ENCODE data around the gene CA10.

CA10 gene

GRCh38 chr17:52071712-52072111 is 86.8 kb downstream of the CA10 start:
- no peaks in the 10 kb centered on the region for H3K27me3 ChIP-seq (ENCODE audit: control insufficient read depth, insufficient read depth, low read length)
- no peak overlapping the region for H3K4me3 ChIP-seq (ENCODE audit: low read depth, low read length)
- no peaks in the 10 kb centered on the region for H3K4me1 ChIP-seq
- no peak overlapping the region for H3K9ac ChIP-seq
- no peak overlapping the region for H3K4me2 ChIP-seq (ENCODE audit: low read length)
- H3K9me3 ChIP-seq (ENCODE audit: control insufficient read depth, low read length): no peaks in the 10 kb centered on the region
- no peaks in the 10 kb centered on the region for H3K79me2 ChIP-seq
- TF ChIP-seq CTCF (IDR thresholded peaks at IDR 0.05): no peak
- H2AFZ ChIP-seq: no peak overlapping the region
- no peaks in the 10 kb centered on the region for H3K36me3 ChIP-seq (ENCODE audit: control insufficient read depth, insufficient read depth, low read length)
- H3K27ac ChIP-seq: no peak overlapping the region

DNA sequence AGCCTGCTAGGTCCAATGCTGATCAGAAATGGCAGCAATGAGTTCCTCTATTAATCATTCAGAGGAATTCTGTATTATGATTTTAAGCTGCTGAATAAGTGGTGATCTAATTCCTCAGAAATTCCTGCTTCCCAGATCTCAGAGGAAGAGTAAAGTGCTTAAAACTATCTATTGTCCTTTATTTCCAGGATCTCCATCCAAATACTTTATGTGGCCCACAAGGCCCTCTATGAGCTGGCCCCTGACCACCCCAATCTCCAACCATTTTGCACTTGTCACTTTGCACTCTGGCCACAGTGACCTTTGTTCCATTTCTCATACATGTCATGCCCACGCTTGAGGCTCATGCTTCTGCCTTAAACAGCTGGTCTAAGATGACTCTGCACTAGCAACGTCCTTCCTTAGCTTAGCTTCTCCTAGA is 93.7 kb downstream of the CA10 start:
- Histone ChIP-seq H3K9me3 (ENCODE audit: control insufficient read depth, low read length) (no peaks in the 10 kb centered on the region), H3K36me3 (ENCODE audit: control insufficient read depth, insufficient read depth, low read length) (no peaks in the 10 kb centered on the region), H3K4me3 (ENCODE audit: low read depth, low read length) (no peak overlapping the region), H3K79me2 (no peaks in the 10 kb centered on the region), H3K4me2 (ENCODE audit: low read length) (no peak overlapping the region), H3K9ac (no peak overlapping the region), H3K27ac (no peak overlapping the region), H2AFZ (no peak overlapping the region), H3K4me1 (no peaks in the 10 kb centered on the region), H3K27me3 (ENCODE audit: control insufficient read depth, insufficient read depth, low read length) (no peaks in the 10 kb centered on the region)
- no peak for TF ChIP-seq CTCF (IDR thresholded peaks at IDR 0.05)

GRCh38 chr17:52049496-52049895 is 109.0 kb downstream of the CA10 start:
- H3K4me1 ChIP-seq: no peaks in the 10 kb centered on the region
- no peak overlapping the region for H3K27ac ChIP-seq
- H3K4me2 ChIP-seq (ENCODE audit: low read length): no peak overlapping the region
- H3K4me3 ChIP-seq (ENCODE audit: low read depth, low read length): no peak overlapping the region
- no peaks in the 10 kb centered on the region for H3K79me2 ChIP-seq
- H3K9me3 ChIP-seq (ENCODE audit: control insufficient read depth, low read length): no peaks in the 10 kb centered on the region
- no peaks in the 10 kb centered on the region for H3K36me3 ChIP-seq (ENCODE audit: control insufficient read depth, insufficient read depth, low read length)
- H3K9ac ChIP-seq: no peak overlapping the region
- no peaks in the 10 kb centered on the region for H3K27me3 ChIP-seq (ENCODE audit: control insufficient read depth, insufficient read depth, low read length)
- no peak for TF ChIP-seq CTCF (IDR thresholded peaks at IDR 0.05)
- no peak overlapping the region for H2AFZ ChIP-seq

DNA sequence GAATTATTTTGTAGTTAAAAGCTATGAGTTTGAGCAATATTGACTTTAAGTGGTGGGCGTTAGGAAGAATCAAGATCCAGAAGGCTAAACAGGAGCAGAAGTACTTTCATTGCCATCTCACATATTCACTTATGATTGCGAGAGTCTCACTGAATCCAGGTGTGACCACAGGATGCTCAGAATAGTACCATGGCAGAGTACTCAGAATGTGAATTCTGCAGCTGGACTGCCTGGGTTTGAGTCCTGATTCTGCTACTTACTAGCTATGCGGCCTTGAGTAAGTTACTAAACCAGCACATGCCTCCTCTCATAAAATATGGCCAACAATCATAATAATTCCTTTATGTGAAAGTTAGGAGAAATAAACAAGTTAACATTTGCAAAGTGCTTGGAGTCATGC is 109.5 kb downstream of the CA10 start:
- Histone ChIP-seq H3K4me1 (no peaks in the 10 kb centered on the region), H3K4me2 (ENCODE audit: low read length) (no peak overlapping the region), H3K27me3 (ENCODE audit: control insufficient read depth, insufficient read depth, low read length) (no peaks in the 10 kb centered on the region), H3K27ac (no peak overlapping the region), H2AFZ (no peak overlapping the region), H3K4me3 (ENCODE audit: low read depth, low read length) (no peak overlapping the region), H3K79me2 (no peaks in the 10 kb centered on the region), H3K9ac (no peak overlapping the region), H3K9me3 (ENCODE audit: control insufficient read depth, low read length) (no peaks in the 10 kb centered on the region), H3K36me3 (ENCODE audit: control insufficient read depth, insufficient read depth, low read length) (no peaks in the 10 kb centered on the region)
- no peak for TF ChIP-seq CTCF (IDR thresholded peaks at IDR 0.05)

DNA sequence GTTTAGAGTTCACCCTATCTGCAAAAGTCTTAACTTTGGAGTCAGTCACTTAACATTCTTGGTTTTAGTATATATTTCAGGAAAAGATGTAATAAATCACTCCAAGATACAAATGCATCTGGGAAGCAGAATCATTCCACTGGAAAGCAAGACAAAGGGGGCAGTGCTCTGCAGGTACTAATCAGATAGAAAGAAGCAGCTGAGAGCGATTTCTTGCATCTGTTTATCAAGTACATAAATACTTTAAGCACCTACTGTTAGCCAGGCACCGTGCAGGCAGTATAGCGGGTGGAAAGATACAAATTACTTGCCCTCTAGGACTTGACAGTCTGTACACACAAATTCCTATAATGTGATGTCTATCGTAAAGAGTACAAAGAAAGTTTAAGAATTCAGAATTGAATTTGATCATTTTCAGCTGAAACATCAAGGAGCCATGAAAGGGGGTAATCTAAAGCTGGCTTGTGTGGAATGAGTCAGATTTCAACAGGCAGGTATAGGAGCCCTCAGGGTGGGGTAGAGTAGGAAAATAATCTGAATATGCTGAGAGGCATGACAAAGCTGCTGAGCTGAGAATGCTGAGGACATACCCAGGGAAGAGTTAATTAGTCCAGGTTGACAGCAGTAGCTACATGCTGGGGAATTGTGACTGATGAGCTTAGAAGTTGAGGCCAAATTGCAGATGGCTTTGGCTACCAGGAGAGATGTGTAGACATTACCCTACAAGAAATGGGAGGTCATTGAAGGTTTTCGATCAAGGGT is 110.2 kb downstream of the CA10 start:
- Histone ChIP-seq H3K4me3 (ENCODE audit: low read depth, low read length) (no peak overlapping the region), H3K27me3 (ENCODE audit: control insufficient read depth, insufficient read depth, low read length) (no peaks in the 10 kb centered on the region), H3K36me3 (ENCODE audit: control insufficient read depth, insufficient read depth, low read length) (no peaks in the 10 kb centered on the region), H2AFZ (no peak overlapping the region), H3K9me3 (ENCODE audit: control insufficient read depth, low read length) (no peaks in the 10 kb centered on the region), H3K4me1 (no peaks in the 10 kb centered on the region), H3K4me2 (ENCODE audit: low read length) (no peak overlapping the region), H3K79me2 (no peaks in the 10 kb centered on the region), H3K27ac (no peak overlapping the region), H3K9ac (no peak overlapping the region)
- TF ChIP-seq CTCF (IDR thresholded peaks at IDR 0.05): no peak

Measured in parathyroid adenoma (tissue), 2 donors.